ENCODE data around the gene KIFC3.
"Not testable (repeated sequence)": the region's sequence is repeated elsewhere in the genome, so short reads cannot be mapped to it uniquely, and the experiment has no call there.

Gene KIFC3

GRCh38 chr16:57803134-57803990 lies 1.1 kb upstream of the KIFC3 start:
- ATAC-seq (ENCODE audit: low read depth) (no peak), DNase-seq (ENCODE audit: low spot score in 2 of 2) (no peak)
- peaks cover 29% of the 10 kb centered on the region for H3K27me3 Mint-ChIP-seq
- H3K9me3 Mint-ChIP-seq = no peaks in the 10 kb centered on the region
- H3K27ac Mint-ChIP-seq = no peak overlapping the region
- H3K36me3 Mint-ChIP-seq = peaks cover 4% of the 10 kb centered on the region
- H3K4me3 Mint-ChIP-seq = peak overlapping the region; percentile 93
- H3K4me1 Mint-ChIP-seq = peaks cover 20% of the 10 kb centered on the region

GRCh38 chr16:57801809-57802340 lies 416 bp downstream of the KIFC3 start:
- peak; percentile 8 for ATAC-seq (ENCODE audit: low read depth)
- H3K4me3 Mint-ChIP-seq = no peak overlapping the region

GRCh38 chr16:57801098-57801808 lies 1.0 kb downstream of the KIFC3 start:
- no peak overlapping the region for H3K27ac Mint-ChIP-seq
- no peaks in the 10 kb centered on the region for H3K9me3 Mint-ChIP-seq
- H3K4me3 Mint-ChIP-seq = no peak overlapping the region
- peaks cover 18% of the 10 kb centered on the region for H3K4me1 Mint-ChIP-seq
- peaks cover 4% of the 10 kb centered on the region for H3K36me3 Mint-ChIP-seq
- DNase-seq (ENCODE audit: low spot score in 2 of 2) (no peak), ATAC-seq (ENCODE audit: low read depth) (no peak)
- H3K27me3 Mint-ChIP-seq = peaks cover 31% of the 10 kb centered on the region

More at GRCh38 chr16:57801809-57802340, 416 bp downstream of the KIFC3 start:
- DNase-seq (ENCODE audit: low spot score in 2 of 2) = no peak
- Mint-ChIP-seq H3K27ac (no peak overlapping the region), H3K27me3 (peaks cover 32% of the 10 kb centered on the region), H3K36me3 (peaks cover 4% of the 10 kb centered on the region), H3K9me3 (no peaks in the 10 kb centered on the region), H3K4me1 (peaks cover 18% of the 10 kb centered on the region)

- H3K9me3 Mint-ChIP-seq = no peaks in the 10 kb centered on the region
- H3K27me3 Mint-ChIP-seq = peaks cover 29% of the 10 kb centered on the region
- peaks cover 4% of the 10 kb centered on the region for H3K36me3 Mint-ChIP-seq
- H3K4me1 Mint-ChIP-seq = peaks cover 18% of the 10 kb centered on the region
- no peak for ATAC-seq (ENCODE audit: low read depth)
- no peak overlapping the region for H3K27ac Mint-ChIP-seq
- no peak for DNase-seq (ENCODE audit: low spot score in 2 of 2)
- H3K4me3 Mint-ChIP-seq = no peak overlapping the region
Observed at GRCh38 chr16:57800200-57801097, 1.8 kb downstream of the KIFC3 start.

- Mint-ChIP-seq H3K4me1 (peaks cover 18% of the 10 kb centered on the region), H3K4me3 (no peak overlapping the region), H3K27me3 (peaks cover 29% of the 10 kb centered on the region), H3K27ac (no peak overlapping the region), H3K36me3 (peaks cover 4% of the 10 kb centered on the region), H3K9me3 (no peaks in the 10 kb centered on the region)
- ATAC-seq (ENCODE audit: low read depth) (no peak), DNase-seq (ENCODE audit: low spot score in 2 of 2) (no peak)
Observed at GRCh38 chr16:57799600-57800199, 2.6 kb downstream of the KIFC3 start.

GRCh38 chr16:57798953-57799599 lies 3.2 kb downstream of the KIFC3 start:
- Mint-ChIP-seq H3K27ac (no peak overlapping the region), H3K36me3 (peaks cover 4% of the 10 kb centered on the region), H3K4me3 (no peak overlapping the region), H3K27me3 (peaks cover 26% of the 10 kb centered on the region), H3K9me3 (no peaks in the 10 kb centered on the region), H3K4me1 (peaks cover 18% of the 10 kb centered on the region)
- ATAC-seq (ENCODE audit: low read depth) (no peak), DNase-seq (ENCODE audit: low spot score in 2 of 2) (no peak)

GRCh38 chr16:57798267-57798810 lies 4.0 kb downstream of the KIFC3 start:
- DNase-seq (ENCODE audit: low spot score in 2 of 2) (no peak), ATAC-seq (ENCODE audit: low read depth) (no peak)
- no peak overlapping the region for H3K4me3 Mint-ChIP-seq
- H3K9me3 Mint-ChIP-seq = no peaks in the 10 kb centered on the region
- H3K36me3 Mint-ChIP-seq = peaks cover 4% of the 10 kb centered on the region
- H3K27ac Mint-ChIP-seq = no peak overlapping the region
- H3K4me1 Mint-ChIP-seq = peaks cover 18% of the 10 kb centered on the region
- H3K27me3 Mint-ChIP-seq = peaks cover 26% of the 10 kb centered on the region

GRCh38 chr16:57797526-57798266 lies 4.6 kb downstream of the KIFC3 start:
- Mint-ChIP-seq H3K27me3 (peaks cover 21% of the 10 kb centered on the region), H3K27ac (no peak overlapping the region), H3K4me3 (no peak overlapping the region), H3K4me1 (peaks cover 15% of the 10 kb centered on the region), H3K36me3 (peaks cover 2% of the 10 kb centered on the region), H3K9me3 (no peaks in the 10 kb centered on the region)
- ATAC-seq (ENCODE audit: low read depth) (no peak), DNase-seq (ENCODE audit: low spot score in 2 of 2) (no peak)

GRCh38 chr16:57797216-57797525 lies 5.1 kb downstream of the KIFC3 start:
- H3K27me3 Mint-ChIP-seq = peaks cover 20% of the 10 kb centered on the region
- DNase-seq (ENCODE audit: low spot score in 2 of 2) (no peak), ATAC-seq (ENCODE audit: low read depth) (no peak)
- no peak overlapping the region for H3K27ac Mint-ChIP-seq
- no peaks in the 10 kb centered on the region for H3K36me3 Mint-ChIP-seq
- peaks cover 12% of the 10 kb centered on the region for H3K4me1 Mint-ChIP-seq
- H3K9me3 Mint-ChIP-seq = no peaks in the 10 kb centered on the region
- no peak overlapping the region for H3K4me3 Mint-ChIP-seq

GRCh38 chr16:57796014-57796413 lies 6.3 kb downstream of the KIFC3 start:
- H3K36me3 Mint-ChIP-seq; ATAC-seq (ENCODE audit: low read depth); H3K4me3 Mint-ChIP-seq; H3K27ac Mint-ChIP-seq; H3K4me1 Mint-ChIP-seq; H3K9me3 Mint-ChIP-seq; DNase-seq (ENCODE audit: low spot score in 2 of 2): not testable (repeated sequence)
- H3K27me3 Mint-ChIP-seq = peaks cover 19% of the 10 kb centered on the region

- H3K9me3 Mint-ChIP-seq = no peaks in the 10 kb centered on the region
- H3K4me3 Mint-ChIP-seq = no peak overlapping the region
- peak; percentile 51 for ATAC-seq (ENCODE audit: low read depth)
- DNase-seq (ENCODE audit: low spot score in 2 of 2) = no peak
- H3K27me3 Mint-ChIP-seq = peaks cover 18% of the 10 kb centered on the region
- no peak overlapping the region for H3K27ac Mint-ChIP-seq
- peaks cover 8% of the 10 kb centered on the region for H3K4me1 Mint-ChIP-seq
- H3K36me3 Mint-ChIP-seq = no peaks in the 10 kb centered on the region
Observed at GRCh38 chr16:57795431-57795878, 6.8 kb downstream of the KIFC3 start.

GRCh38 chr16:57794849-57795430 lies 7.4 kb downstream of the KIFC3 start:
- DNase-seq (ENCODE audit: low spot score in 2 of 2) = no peak
- peaks cover 15% of the 10 kb centered on the region for H3K27me3 Mint-ChIP-seq
- no peaks in the 10 kb centered on the region for H3K9me3 Mint-ChIP-seq
- no peak for ATAC-seq (ENCODE audit: low read depth)
- H3K4me1 Mint-ChIP-seq = peaks cover 5% of the 10 kb centered on the region
- no peak overlapping the region for H3K4me3 Mint-ChIP-seq
- no peak overlapping the region for H3K27ac Mint-ChIP-seq
- H3K36me3 Mint-ChIP-seq = no peaks in the 10 kb centered on the region
